HepG2 (cell line): ENCODE measurements around the gene TRIM72. TPM values are rescaled to one million over a fixed set of nuclear protein-coding genes. Genes with fewer than 3 reads are reported as not detected.

Experiments used
- ATAC-seq: fragments of 200-7000 bp; cut with Tn5 transposase; 3 replicates; pipeline ENCODE4 v1.9.1; 2020; ENCODE audit warnings: mild to moderate bottlenecking, moderate library complexity
- BruUV-seq: library from RNA; stranded (reverse); fragments of 400-500 nt; replicated peaks from 2 replicates; lab custom pipeline; 2021; lab: Mats Ljungman, UMichigan
- CTCF ChIA-PET: fragments of 300-600 bp; formaldehyde crosslinking; extraction: SDS; loops from one replicate; lab custom pipeline; 2021; ENCODE audit warnings: low total read pairs, inconsistent platforms, low intra/inter-chr PET ratio; lab: Yijun Ruan, JAX
- POLR2A ChIA-PET: fragments of 350-600 bp; sonication (Branson Sonifier 250); formaldehyde crosslinking; loops from one replicate; lab custom pipeline; 2020; ENCODE audit warnings: antibody characterized with exemption, inconsistent platforms; lab: Yijun Ruan, JAX
- DNase-seq: peaks from one replicate; pipeline ENCODE4 v3.0.0-alpha.2; 2015; ENCODE audit warnings: low spot score
- FAIRE-seq: peaks from 3 replicates; lab custom pipeline; 2011; peaks lifted over from hg19 to GRCh38; lab: Jason Lieb, UNC
- H2AFZ ChIP-seq: one replicate; pipeline ENCODE4 v1.6.1; 2011; ENCODE audit warnings: low read length, inconsistent platforms
- H3K27ac ChIP-seq: fragments of 300-600 bp; 3 replicates; pipeline ENCODE4 v1.8.0; 2011; ENCODE audit warnings: mixed run types, mild to moderate bottlenecking, mixed read lengths, low read length, inconsistent platforms; ENCODE audit not compliant: insufficient read depth; ENCODE audit errors: extremely low read length
- H3K27me3 ChIP-seq, 2 experiments: fragments of 200-600 bp in 1 of 2; 2 replicates in 1 of 2; 3 replicates in 1 of 2; pipeline versions ENCODE4 v1.6.0 to v1.8.0; 2011; ENCODE audit warnings: low read length in 2 of 2, mild to moderate bottlenecking in 2 of 2, moderate library complexity in 2 of 2, inconsistent platforms in 1 of 2; ENCODE audit not compliant: insufficient read depth in 2 of 2, control insufficient read depth in 1 of 2
- H3K36me3 ChIP-seq, 2 experiments: fragments of 200-600 bp in 1 of 2; replicated peaks in 1 of 2; 2 replicates in 1 of 2; 3 replicates in 1 of 2; pipeline versions ENCODE4 v1.5.1 to v1.8.0; 2011; ENCODE audit warnings: low read length in 2 of 2, inconsistent platforms in 1 of 2; ENCODE audit not compliant: insufficient read depth in 2 of 2, control insufficient read depth in 1 of 2
- H3K4me1 ChIP-seq: 2 replicates; pipeline ENCODE4 v1.5.1; 2012; ENCODE audit warnings: low read length, inconsistent platforms; ENCODE audit not compliant: insufficient read depth
- H3K4me2 ChIP-seq: 2 replicates; pipeline ENCODE4 v1.6.0; 2011; ENCODE audit warnings: low read depth, low read length, inconsistent platforms
- H3K4me3 ChIP-seq, 3 experiments: fragments of 200-600 bp in 1 of 3; sonication (generic), shearing (Covaris generic) in 1 of 3; replicated peaks in 1 of 3; 2 replicates each; pipeline ENCODE4 v1.5.1; 2011 to 2016; ENCODE audit warnings: low read length in 3 of 3, inconsistent platforms in 2 of 3, low read depth in 2 of 3, mild to moderate bottlenecking in 2 of 3, control low read depth in 1 of 3, mixed read lengths in 1 of 3; ENCODE audit not compliant: insufficient read depth in 1 of 3
- H3K79me2 ChIP-seq: one replicate; pipeline ENCODE4 v1.6.1; 2011; ENCODE audit warnings: low read length, inconsistent platforms; ENCODE audit not compliant: insufficient read depth
- H3K9ac ChIP-seq: 2 replicates; pipeline ENCODE4 v1.6.0; 2011; ENCODE audit warnings: mild to moderate bottlenecking, low read depth, low read length, inconsistent platforms; ENCODE audit not compliant: insufficient read depth
- H3K9me3 ChIP-seq: 2 replicates; pipeline ENCODE4 v1.5.1; 2012; ENCODE audit warnings: mild to moderate bottlenecking, low read length
- H4K20me1 ChIP-seq: 2 replicates; pipeline ENCODE4 v1.6.0; 2011; ENCODE audit warnings: inconsistent platforms, mild to moderate bottlenecking, low read length, moderate library complexity; ENCODE audit not compliant: insufficient read depth
- ETS1 ChIP-seq: sonication (generic); formaldehyde crosslinking; IDR thresholded peaks from 2 replicates; pipeline ENCODE4 v1.4.0; 2020; ENCODE audit warnings: missing genetic modification reagents
- IRF2 ChIP-seq: IDR thresholded peaks from 2 replicates; pipeline ENCODE4 v1.6.1; 2018; ENCODE audit warnings: missing genetic modification reagents, missing compliant biosample characterization
- PAF1 ChIP-seq: IDR thresholded peaks from 2 replicates; pipeline ENCODE4 v1.6.1; 2016; ENCODE audit warnings: missing genetic modification reagents, missing compliant biosample characterization
- PRPF4 ChIP-seq: fragments of 200-400 bp; formaldehyde crosslinking; IDR thresholded peaks from 2 replicates; pipeline ENCODE4 v1.6.1; 2016; ENCODE audit warnings: low read length, low read depth; ENCODE audit not compliant: poor library complexity, severe bottlenecking
- RNF219 ChIP-seq: sonication (generic); formaldehyde crosslinking; IDR thresholded peaks from 2 replicates; pipeline ENCODE4 v1.5.0; 2020; ENCODE audit warnings: mild to moderate bottlenecking, missing genetic modification reagents
- SP1 ChIP-seq, 2 experiments: fragments of 450-650 bp in 1 of 2; sonication (generic) in 1 of 2; formaldehyde crosslinking in 1 of 2; IDR thresholded peaks; 2 replicates each; pipeline versions ENCODE4 v1.4.0 to v1.6.1; 2016 to 2020; ENCODE audit warnings: missing genetic modification reagents in 1 of 2
- SRF ChIP-seq: IDR thresholded peaks from 2 replicates; pipeline ENCODE4 v1.6.1; 2011; ENCODE audit warnings: mild to moderate bottlenecking, low read depth, low read length, moderate library complexity
- THAP11 ChIP-seq: IDR thresholded peaks from 2 replicates; pipeline ENCODE4 v1.6.1; 2016; ENCODE audit warnings: missing biosample characterization, missing genetic modification reagents
- ZBTB42 ChIP-seq: sonication (generic); formaldehyde crosslinking; IDR thresholded peaks from 2 replicates; pipeline ENCODE4 v1.5.0; 2020; ENCODE audit warnings: mild to moderate bottlenecking, missing genetic modification reagents
- ZFP1 ChIP-seq: IDR thresholded peaks from 2 replicates; pipeline ENCODE4 v1.6.1; 2016
- ZFY ChIP-seq: sonication (generic); formaldehyde crosslinking; IDR thresholded peaks from 2 replicates; pipeline ENCODE4 v1.4.0; 2020; ENCODE audit warnings: missing genetic modification reagents
- ZNF10 ChIP-seq: sonication (generic); formaldehyde crosslinking; IDR thresholded peaks from 2 replicates; pipeline ENCODE4 v1.4.0; 2020; ENCODE audit warnings: mild to moderate bottlenecking, low read depth, missing genetic modification reagents, borderline replicate concordance
- ZNF550 ChIP-seq: sonication (generic); formaldehyde crosslinking; IDR thresholded peaks from 2 replicates; pipeline ENCODE4 v1.4.0; 2020; ENCODE audit warnings: mild to moderate bottlenecking, missing genetic modification reagents, borderline replicate concordance
- ZNF614 ChIP-seq: IDR thresholded peaks from 2 replicates; pipeline ENCODE4 v1.6.1; 2018; ENCODE audit warnings: missing biosample characterization, missing genetic modification reagents, inconsistent platforms, borderline replicate concordance
- ZNF772 ChIP-seq: sonication (generic); formaldehyde crosslinking; IDR thresholded peaks from 2 replicates; pipeline ENCODE4 v1.5.0; 2020; ENCODE audit warnings: mild to moderate bottlenecking, missing genetic modification reagents
- ZUFSP ChIP-seq: sonication (generic); formaldehyde crosslinking; IDR thresholded peaks from 2 replicates; pipeline ENCODE4 v1.9.0; 2021; ENCODE audit warnings: missing genetic modification reagents, mild to moderate bottlenecking, borderline replicate concordance
- WGBS: methylation state at CpG from one replicate; pipeline ENCODE4 v1.1.6; 2017; ENCODE audit warnings: low lambda C conversion rate; 5-methylcytosine and 5-hydroxymethylcytosine counted together
- in situ Hi-C: cut with HindIII; loops from 2 replicates; pipeline ENCODE4 v1.10.0; 2017; ENCODE audit warnings: low pct_unique_long_range_greater_than_20kb; ENCODE audit not compliant: extremely low pct_ligation_motif_present
- intact Hi-C: fragments of 100-400 bp; cut with micrococcal nuclease; formaldehyde crosslinking; loops from one replicate; pipeline ENCODE4 v1.10.0; 2022; ENCODE audit not compliant: unreplicated experiment
- polyA plus RNA-seq, 8 experiments: library from polyadenylated mRNA; depleted of rRNA in 3 of 8; stranded (reverse) in 7 of 8; unstranded in 1 of 8; fragments of >200 nt; fragmentation: Illumina TruSeq in 4 of 8; extraction: Trizol in 4 of 8; gene quantifications; 2 replicates each; pipeline versions ENCODE4 v1.2.1 to v1.2.3, GENCODE V29; 2011 to 2016; ENCODE audit warnings: low read depth in 4 of 8, missing spikeins in 1 of 8, mixed read lengths in 1 of 8; ENCODE audit not compliant: insufficient read depth in 1 of 8
- total RNA-seq, 5 experiments: library from RNA; depleted of rRNA; stranded (reverse); fragments of >200 nt; fragmentation: Illumina TruSeq; extraction: Trizol; gene quantifications; 2 replicates each; pipeline ENCODE4 v1.2.3, GENCODE V29; 2016; ENCODE audit warnings: low read depth in 1 of 5

TRIM72 gene
- total and polyA plus RNA-seq, 2 of the 13 experiments (the other 11 are each of a cell fraction or from before 2014, with no cell fraction given) = not detected

- POLR2A ChIA-PET = interaction anchor here (1.2 to 2.6 kb wide), 6 partner anchors 8 to 15 kb away, joined by 3 to 13 read pairs (median 6); partner anchors contain the start of gene FUS
- Histone ChIP-seq H3K27ac (no peak overlapping the region), H3K9me3 (no peaks in the 10 kb centered on the region), H3K4me3 (no peak overlapping the region), H3K36me3 (peaks cover 43 to 77% of the 10 kb centered on the region in 2 experiments), H4K20me1 (peaks cover 42% of the 10 kb centered on the region), H3K4me2 (no peak overlapping the region), H3K9ac (no peak overlapping the region), H3K27me3 (no peaks in the 10 kb centered on the region), H2AFZ (no peak overlapping the region), H3K4me1 (0 out of 2 replicates have a peak, but pooled peaks cover 5% of the 10 kb centered on the region), H3K79me2 (no peaks in the 10 kb centered on the region)
- ATAC-seq (no peak), FAIRE-seq (no peak), DNase-seq (no peak)
- intact Hi-C loops (no loop called here), in situ Hi-C loops (no loop called here)
- WGBS = 97% methylated on average over 16 of the region's 16 CpGs
- CTCF ChIA-PET = no interaction called here
- BruUV-seq = no TSS peak
- TF ChIP-seq SP1 (IDR thresholded peaks at IDR 0.05) = no peak
- no peak for TF ChIP-seq SP1 (CRISPR knock-in tag; IDR thresholded peaks at IDR 0.05)
- no peak for TF ChIP-seq ZNF614
- TF ChIP-seq IRF2 (CRISPR knock-in tag) = no peak
- no peak for TF ChIP-seq ZNF550 (CRISPR knock-in tag)
- TF ChIP-seq PRPF4 = no peak
- no peak for TF ChIP-seq THAP11 (CRISPR knock-in tag)
- TF ChIP-seq SRF = 0 out of 2 replicates have a peak, but pooled peaks have one; percentile 10
- no peak for TF ChIP-seq ZUFSP (CRISPR knock-in tag)
- no peak for TF ChIP-seq ZFP1 (CRISPR knock-in tag)
- no peak for TF ChIP-seq ZFY (CRISPR knock-in tag)
- no peak for TF ChIP-seq ZNF772
- no peak for TF ChIP-seq RNF219 (CRISPR knock-in tag)
- TF ChIP-seq ETS1 (CRISPR knock-in tag) = no peak
- no peak for TF ChIP-seq ZNF10
- no peak for TF ChIP-seq ZBTB42 (CRISPR knock-in tag)
- peak; percentile 30; the same call in 1 of the 2 replicates for TF ChIP-seq PAF1
Measured at GRCh38 chr16:31192856-31193642, 20.9 kb upstream of the TRIM72 start.
